ENCODE results near the gene IGFL3.
"Not testable (repeated sequence)": the region's sequence is repeated elsewhere in the genome, so short reads cannot be mapped to it uniquely, and the experiment has no call there.

The IGFL3 gene

DNA sequence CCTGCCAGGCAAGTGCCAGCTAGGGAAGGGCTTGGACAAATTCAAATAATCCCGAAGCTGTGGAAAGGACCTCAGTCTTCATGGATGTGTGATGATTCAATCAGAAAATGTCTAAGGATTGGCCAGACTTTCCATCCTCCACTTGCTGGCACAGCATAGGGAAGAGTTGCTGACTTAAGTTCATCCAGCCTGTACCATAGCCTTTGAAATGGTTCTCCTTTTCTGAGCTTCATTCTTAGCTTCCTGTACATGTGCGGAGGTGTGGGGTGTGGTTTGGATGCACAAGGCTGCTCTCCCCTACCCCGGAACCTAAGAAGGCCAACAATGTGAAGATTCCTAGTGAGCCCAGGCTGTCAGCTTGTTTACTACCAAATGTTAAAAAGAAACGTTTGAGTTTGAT, 959 bp upstream of the IGFL3 start:
- H3K27ac ChIP-seq (ENCODE audit: low read depth, low read length, severe bottlenecking): no peak overlapping the region
- 95 to 100% methylated on average over 1 to 3 of the region's 4 CpGs for WGBS, 2 experiments (ENCODE audit: insufficient coverage in 2 of 2)

DNA sequence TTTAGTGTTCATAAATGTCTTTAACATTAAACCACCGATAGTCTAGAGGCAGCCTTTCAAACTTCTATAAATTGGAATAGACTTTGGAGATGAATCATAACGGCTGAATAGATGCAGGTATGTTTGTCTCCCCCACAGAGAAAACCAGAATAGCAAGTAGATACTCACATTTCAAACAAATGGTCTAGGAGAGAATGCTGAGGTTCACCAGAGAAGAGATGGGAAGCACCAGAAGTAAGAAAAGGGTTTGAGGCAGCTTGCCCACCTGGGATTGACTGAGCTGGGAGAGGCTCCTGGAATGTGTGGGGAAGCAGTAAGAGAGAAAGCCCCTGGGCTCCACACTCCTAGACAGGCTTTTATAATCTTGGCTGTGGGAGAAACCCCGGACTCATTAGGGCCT, 6.4 kb downstream of the IGFL3 start:
- WGBS, 2 experiments (ENCODE audit: insufficient coverage in 2 of 2): 89 to 100% methylated on average over 1 of the region's 3 CpGs
- Histone ChIP-seq H3K4me1 (ENCODE audit: control insufficient read depth, insufficient read depth, low read length, poor library complexity, severe bottlenecking) (peaks cover 14% of the 10 kb centered on the region), H3K9me3 (ENCODE audit: control insufficient read depth, low read length) (peaks cover 5% of the 10 kb centered on the region), H3K4me3 (ENCODE audit: extremely low read depth, insufficient read depth, low read length, poor library complexity, severe bottlenecking) (no peak overlapping the region), H3K36me3 (ENCODE audit: control insufficient read depth, insufficient read depth, low read length) (no peaks in the 10 kb centered on the region), H3K27ac (ENCODE audit: low read depth, low read length, severe bottlenecking) (no peak overlapping the region)

More for the DNA sequence above, 959 bp upstream of the IGFL3 start:
- peaks cover 29% of the 10 kb centered on the region for H3K4me1 ChIP-seq (ENCODE audit: control insufficient read depth, insufficient read depth, low read length, poor library complexity, severe bottlenecking)
- no peak overlapping the region for H3K4me3 ChIP-seq (ENCODE audit: extremely low read depth, insufficient read depth, low read length, poor library complexity, severe bottlenecking)
- no peaks in the 10 kb centered on the region for H3K36me3 ChIP-seq (ENCODE audit: control insufficient read depth, insufficient read depth, low read length)
- no peaks in the 10 kb centered on the region for H3K9me3 ChIP-seq (ENCODE audit: control insufficient read depth, low read length)

DNA sequence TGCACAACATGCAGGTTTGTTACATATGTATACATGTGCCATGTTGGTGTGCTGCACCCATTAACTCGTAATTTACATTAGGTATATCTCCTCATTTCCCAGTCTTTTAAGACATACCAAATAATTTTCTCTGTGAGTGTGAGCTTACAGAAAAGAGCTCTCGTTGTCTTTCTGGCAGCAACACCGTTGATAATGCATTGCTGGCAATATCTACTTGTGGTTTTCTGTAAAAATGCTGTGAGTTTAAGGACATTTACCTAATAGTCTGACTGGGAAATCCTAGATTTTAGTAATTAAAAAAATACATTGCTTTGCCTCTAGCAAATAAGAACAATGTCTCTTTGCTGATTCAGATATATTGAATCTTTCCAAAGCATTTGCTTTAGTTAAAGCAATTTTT, 8.4 kb downstream of the IGFL3 start:
- Histone ChIP-seq H3K4me1 (ENCODE audit: control insufficient read depth, insufficient read depth, low read length, poor library complexity, severe bottlenecking) (peaks cover 2% of the 10 kb centered on the region), H3K9me3 (ENCODE audit: control insufficient read depth, low read length) (peaks cover 5% of the 10 kb centered on the region), H3K4me3 (ENCODE audit: extremely low read depth, insufficient read depth, low read length, poor library complexity, severe bottlenecking) (no peak overlapping the region), H3K36me3 (ENCODE audit: control insufficient read depth, insufficient read depth, low read length) (no peaks in the 10 kb centered on the region), H3K27ac (ENCODE audit: low read depth, low read length, severe bottlenecking) (no peak overlapping the region)
- WGBS, 2 experiments (ENCODE audit: insufficient coverage in 2 of 2): no CpG with 5 or more reads among the region's 3 CpGs

DNA sequence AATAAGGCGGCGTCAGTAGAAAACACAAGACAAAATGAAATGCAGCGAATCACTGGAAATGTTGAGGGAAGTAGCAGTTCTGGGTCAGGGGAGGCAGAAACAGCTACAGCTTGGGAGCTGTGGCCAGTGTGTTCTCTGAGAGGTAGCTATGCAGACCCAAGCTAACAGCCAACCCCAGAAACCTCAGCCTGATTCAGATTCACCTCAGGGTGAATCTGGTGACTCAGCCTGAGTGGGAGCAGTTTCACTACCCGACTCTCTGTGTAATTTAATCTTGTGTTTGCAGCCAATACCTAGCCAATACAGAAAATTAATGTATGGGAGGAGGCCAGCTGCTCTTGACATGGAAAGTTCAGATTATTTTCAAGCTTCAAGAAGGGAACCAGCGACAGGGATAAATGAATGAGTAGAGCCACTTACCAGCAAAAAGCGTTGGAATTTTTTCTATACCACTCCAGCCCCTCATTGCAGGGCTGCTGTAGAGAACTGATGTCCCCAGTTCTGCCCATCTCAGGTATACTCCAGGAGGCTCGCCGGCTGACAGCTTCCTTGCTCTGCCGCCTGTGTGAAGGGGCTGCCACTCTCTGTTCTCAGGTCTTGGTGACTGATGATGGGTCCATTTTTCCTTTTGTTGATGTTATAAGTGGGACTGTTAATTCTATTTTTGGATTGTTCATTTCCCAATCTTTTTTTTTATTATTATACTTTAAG, 8.9 kb downstream of the IGFL3 start:
- WGBS, 2 experiments (ENCODE audit: insufficient coverage in 2 of 2): 88 to 89% methylated on average over 3 to 5 of the region's 9 CpGs
- Histone ChIP-seq H3K4me1 (ENCODE audit: control insufficient read depth, insufficient read depth, low read length, poor library complexity, severe bottlenecking) (no peaks in the 10 kb centered on the region), H3K9me3 (ENCODE audit: control insufficient read depth, low read length) (peaks cover 5% of the 10 kb centered on the region), H3K36me3 (ENCODE audit: control insufficient read depth, insufficient read depth, low read length) (no peaks in the 10 kb centered on the region), H3K27ac (ENCODE audit: low read depth, low read length, severe bottlenecking) (no peak overlapping the region), H3K4me3 (ENCODE audit: extremely low read depth, insufficient read depth, low read length, poor library complexity, severe bottlenecking) (no peak overlapping the region)

DNA sequence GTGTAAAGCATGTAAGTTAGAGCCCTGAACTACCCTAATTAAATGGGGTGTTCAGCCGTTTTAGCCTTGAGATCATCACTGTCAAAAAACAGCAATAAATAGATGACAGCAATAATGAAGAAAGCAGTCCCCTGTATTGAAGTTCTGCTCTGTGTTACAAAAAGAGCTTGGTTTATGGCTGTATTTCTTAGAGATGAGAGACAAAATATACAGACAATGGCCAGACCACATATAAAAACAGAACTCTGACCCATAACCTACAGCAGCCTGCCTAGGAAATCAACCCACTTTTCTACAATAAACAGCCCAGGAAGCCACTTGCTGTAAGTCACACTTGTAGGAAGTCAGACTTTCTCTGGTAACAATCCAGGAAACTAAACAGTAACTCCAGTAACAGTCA, 10.8 kb downstream of the IGFL3 start:
- H3K9me3 ChIP-seq (ENCODE audit: control insufficient read depth, low read length): no peaks in the 10 kb centered on the region
- H3K27ac ChIP-seq (ENCODE audit: low read depth, low read length, severe bottlenecking): no peak overlapping the region
- no peak overlapping the region for H3K4me3 ChIP-seq (ENCODE audit: extremely low read depth, insufficient read depth, low read length, poor library complexity, severe bottlenecking)
- no peaks in the 10 kb centered on the region for H3K4me1 ChIP-seq (ENCODE audit: control insufficient read depth, insufficient read depth, low read length, poor library complexity, severe bottlenecking)
- H3K36me3 ChIP-seq (ENCODE audit: control insufficient read depth, insufficient read depth, low read length): no peaks in the 10 kb centered on the region
- WGBS, 2 experiments (ENCODE audit: insufficient coverage in 2 of 2): no CpG with 5 or more reads among the region's 1 CpG

DNA sequence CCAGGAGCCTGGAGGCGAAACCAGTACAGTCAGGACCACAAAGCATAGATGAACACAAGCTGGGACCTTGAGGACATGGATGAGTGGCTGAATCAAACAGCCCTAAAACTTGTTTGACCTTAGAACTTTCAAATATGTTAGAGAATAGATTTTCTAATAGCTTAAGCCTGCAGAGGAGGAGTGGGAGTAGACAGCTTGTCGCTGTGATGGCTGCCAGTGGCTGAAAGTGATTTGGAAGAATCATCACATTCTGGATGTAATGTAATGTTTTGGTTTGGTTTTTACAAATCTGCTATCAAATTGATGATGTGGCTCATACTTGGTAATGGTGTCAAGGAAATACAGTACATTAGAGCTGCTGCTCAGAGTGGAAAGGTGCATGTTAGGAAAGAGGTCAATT, 12.0 kb downstream of the IGFL3 start:
- 94 to 95% methylated on average over 2 of the region's 2 CpGs for WGBS, 2 experiments (ENCODE audit: insufficient coverage in 2 of 2)
- no peak overlapping the region for H3K4me3 ChIP-seq (ENCODE audit: extremely low read depth, insufficient read depth, low read length, poor library complexity, severe bottlenecking)
- no peaks in the 10 kb centered on the region for H3K9me3 ChIP-seq (ENCODE audit: control insufficient read depth, low read length)
- H3K27ac ChIP-seq (ENCODE audit: low read depth, low read length, severe bottlenecking): no peak overlapping the region
- no peaks in the 10 kb centered on the region for H3K4me1 ChIP-seq (ENCODE audit: control insufficient read depth, insufficient read depth, low read length, poor library complexity, severe bottlenecking)
- no peaks in the 10 kb centered on the region for H3K36me3 ChIP-seq (ENCODE audit: control insufficient read depth, insufficient read depth, low read length)

DNA sequence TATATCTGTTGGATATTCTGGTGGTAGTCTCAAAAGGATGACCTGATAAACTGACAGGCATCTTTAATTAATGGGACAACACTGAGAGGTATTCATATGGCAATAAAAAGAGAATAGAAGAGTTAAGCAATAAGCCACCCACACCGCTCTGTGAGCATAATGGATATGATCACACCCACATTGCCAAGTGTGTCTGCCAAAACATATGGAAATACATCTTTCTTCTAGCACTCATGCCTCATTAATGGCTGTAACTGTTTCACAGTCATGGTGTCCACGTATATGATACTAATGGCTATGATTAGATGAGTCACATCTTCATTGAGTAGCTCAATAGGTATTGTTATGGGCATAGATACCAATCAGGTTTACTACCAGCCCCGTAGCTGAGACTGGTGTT, 13.1 kb downstream of the IGFL3 start:
- H3K4me3 ChIP-seq (ENCODE audit: extremely low read depth, insufficient read depth, low read length, poor library complexity, severe bottlenecking): no peak overlapping the region
- no peaks in the 10 kb centered on the region for H3K36me3 ChIP-seq (ENCODE audit: control insufficient read depth, insufficient read depth, low read length)
- WGBS, 2 experiments (ENCODE audit: insufficient coverage in 2 of 2): 100% methylated on average over 1 of the region's 3 CpGs; no CpG with 5 or more reads in 1 of the 2 experiments
- H3K27ac ChIP-seq (ENCODE audit: low read depth, low read length, severe bottlenecking): no peak overlapping the region
- no peaks in the 10 kb centered on the region for H3K9me3 ChIP-seq (ENCODE audit: control insufficient read depth, low read length)
- no peaks in the 10 kb centered on the region for H3K4me1 ChIP-seq (ENCODE audit: control insufficient read depth, insufficient read depth, low read length, poor library complexity, severe bottlenecking)

DNA sequence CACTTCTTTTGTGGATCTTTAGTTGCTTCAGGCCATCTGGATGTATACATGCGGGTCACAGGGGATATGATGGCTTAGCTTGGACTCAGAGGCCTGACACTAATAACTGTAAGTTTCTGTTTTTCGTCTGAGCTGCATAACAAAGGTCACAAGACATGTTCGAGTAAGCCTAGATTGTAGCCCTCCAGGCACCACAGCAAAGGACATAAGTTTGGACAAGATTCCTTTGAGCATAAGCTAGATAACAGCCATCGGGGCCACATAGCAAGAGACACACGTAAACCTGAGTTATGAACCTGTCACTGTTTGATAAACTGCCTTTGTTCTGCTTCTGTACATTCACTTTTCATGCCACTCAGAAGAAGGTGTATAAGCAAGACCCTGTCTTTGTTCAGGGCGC, 14.6 kb downstream of the IGFL3 start:
- Histone ChIP-seq H3K9me3 (ENCODE audit: control insufficient read depth, low read length) (no peaks in the 10 kb centered on the region), H3K27ac (ENCODE audit: low read depth, low read length, severe bottlenecking) (no peak overlapping the region), H3K4me3 (ENCODE audit: extremely low read depth, insufficient read depth, low read length, poor library complexity, severe bottlenecking) (no peak overlapping the region), H3K36me3 (ENCODE audit: control insufficient read depth, insufficient read depth, low read length) (no peaks in the 10 kb centered on the region), H3K4me1 (ENCODE audit: control insufficient read depth, insufficient read depth, low read length, poor library complexity, severe bottlenecking) (no peaks in the 10 kb centered on the region)
- WGBS, 2 experiments (ENCODE audit: insufficient coverage in 2 of 2): 91 to 92% methylated on average over 5 of the region's 6 CpGs

DNA sequence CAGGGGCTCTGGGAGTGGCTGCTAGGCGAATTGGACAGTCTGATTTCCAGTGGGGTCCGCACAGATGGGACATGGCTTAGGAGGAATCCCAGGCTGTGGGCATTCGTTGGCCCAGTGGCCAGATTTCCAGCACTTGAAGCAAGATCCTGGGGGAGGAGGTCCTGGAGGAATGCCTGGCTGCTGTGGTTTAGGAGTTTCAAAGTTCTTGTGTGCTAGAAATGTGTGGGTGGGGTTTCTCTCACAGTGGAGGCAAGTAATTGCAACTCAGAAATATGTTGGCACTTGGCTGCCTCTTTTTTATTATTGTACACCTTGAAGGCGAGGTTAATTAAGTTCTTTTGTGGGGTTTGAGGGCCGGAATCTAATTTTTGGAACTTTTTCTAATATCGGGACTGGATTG, 17.1 kb downstream of the IGFL3 start:
- Histone ChIP-seq H3K36me3 (ENCODE audit: control insufficient read depth, insufficient read depth, low read length) (no peaks in the 10 kb centered on the region), H3K4me3 (ENCODE audit: extremely low read depth, insufficient read depth, low read length, poor library complexity, severe bottlenecking) (no peak overlapping the region), H3K27ac (ENCODE audit: low read depth, low read length, severe bottlenecking) (no peak overlapping the region), H3K4me1 (ENCODE audit: control insufficient read depth, insufficient read depth, low read length, poor library complexity, severe bottlenecking) (no peaks in the 10 kb centered on the region), H3K9me3 (ENCODE audit: control insufficient read depth, low read length) (no peaks in the 10 kb centered on the region)
- WGBS, 2 experiments (ENCODE audit: insufficient coverage in 2 of 2): 73 to 85% methylated on average over 5 to 6 of the region's 6 CpGs

DNA sequence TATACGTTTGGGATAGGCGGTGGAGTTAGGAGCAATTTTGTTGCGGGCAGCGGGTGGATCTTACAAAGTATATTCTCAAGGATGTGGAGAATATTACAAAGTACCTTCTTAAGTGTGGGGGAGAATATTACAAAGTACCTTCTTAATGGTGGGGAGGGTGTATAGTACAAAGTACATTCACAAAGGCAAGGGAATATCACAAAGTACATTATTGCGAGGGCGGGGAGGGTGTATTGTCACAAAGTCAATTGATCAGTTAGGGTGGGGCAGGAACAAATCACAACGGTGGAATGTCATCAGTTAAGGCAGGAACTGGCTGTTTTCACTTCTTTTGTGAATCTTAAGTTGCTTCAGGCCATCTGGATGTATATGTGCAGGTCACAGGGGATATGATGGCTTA, 22.2 kb downstream of the IGFL3 start:
- not testable (repeated sequence) for H3K4me3 ChIP-seq (ENCODE audit: extremely low read depth, insufficient read depth, low read length, poor library complexity, severe bottlenecking); H3K4me1 ChIP-seq (ENCODE audit: control insufficient read depth, insufficient read depth, low read length, poor library complexity, severe bottlenecking); H3K9me3 ChIP-seq (ENCODE audit: control insufficient read depth, low read length); H3K27ac ChIP-seq (ENCODE audit: low read depth, low read length, severe bottlenecking); H3K36me3 ChIP-seq (ENCODE audit: control insufficient read depth, insufficient read depth, low read length)
- 88 to 98% methylated on average over 1 to 7 of the region's 7 CpGs for WGBS, 2 experiments (ENCODE audit: insufficient coverage in 2 of 2)

DNA sequence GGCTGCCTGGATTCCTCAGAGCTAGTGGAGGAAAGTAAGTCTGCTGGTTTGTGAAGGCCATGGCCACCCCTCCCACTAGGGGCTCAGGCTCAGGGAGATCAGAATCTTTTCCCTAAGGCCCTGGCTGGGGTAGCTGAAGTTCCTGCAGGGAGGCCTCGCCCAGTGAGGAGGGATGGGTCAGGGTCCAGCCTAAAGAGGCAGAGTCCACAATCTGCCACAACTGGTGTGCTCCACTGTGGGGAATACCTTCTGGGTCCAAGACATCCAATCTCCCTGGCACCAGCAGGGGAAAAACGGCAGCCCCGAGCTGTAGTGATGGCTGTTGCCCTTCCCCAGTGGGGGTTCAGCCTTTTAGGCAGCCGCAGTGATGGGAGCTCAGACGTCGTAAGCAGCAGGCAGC, 23.2 kb downstream of the IGFL3 start:
- Histone ChIP-seq H3K4me1 (ENCODE audit: control insufficient read depth, insufficient read depth, low read length, poor library complexity, severe bottlenecking) (no peaks in the 10 kb centered on the region), H3K36me3 (ENCODE audit: control insufficient read depth, insufficient read depth, low read length) (no peaks in the 10 kb centered on the region), H3K4me3 (ENCODE audit: extremely low read depth, insufficient read depth, low read length, poor library complexity, severe bottlenecking) (no peak overlapping the region), H3K9me3 (ENCODE audit: control insufficient read depth, low read length) (no peaks in the 10 kb centered on the region), H3K27ac (ENCODE audit: low read depth, low read length, severe bottlenecking) (no peak overlapping the region)
- WGBS, 2 experiments (ENCODE audit: insufficient coverage in 2 of 2): 57 to 79% methylated on average over 2 to 4 of the region's 6 CpGs
